GM12878 (cell line): ENCODE results near the gene ZMIZ1. TPM values are rescaled to one million over a fixed set of nuclear protein-coding genes. Genes with fewer than 3 reads are reported as not detected.

Experiments used
- ATAC-seq: fragments of 200-7000 bp; cut with Tn5 transposase; 3 replicates; pipeline ENCODE4 v1.9.1; 2020; ENCODE audit warnings: mild to moderate bottlenecking, moderate library complexity
- BruUV-seq: library from RNA; stranded (reverse); fragments of 400-500 nt; replicated peaks from 2 replicates; lab custom pipeline; 2021; lab: Mats Ljungman, UMichigan
- CTCF ChIA-PET: fragments of 300-600 bp; sonication (Branson Sonifier 250); formaldehyde crosslinking; extraction: SDS; loops from one replicate; lab custom pipeline; 2021; ENCODE audit warnings: inconsistent platforms; lab: Yijun Ruan, JAX
- POLR2A ChIA-PET: fragments of 350-600 bp; formaldehyde crosslinking; extraction: SDS; loops from one replicate; lab custom pipeline; 2021; ENCODE audit warnings: inconsistent platforms; lab: Charles Lee
- RAD21 ChIA-PET: fragments of 300-600 bp; sonication (Branson Sonifier 250); formaldehyde crosslinking; loops from one replicate; lab custom pipeline; 2023; ENCODE audit warnings: antibody characterized with exemption; ENCODE audit not compliant: unreplicated experiment; lab: Charles Lee
- SMC1A ChIA-PET: fragments of 300-600 bp; sonication (Branson Sonifier 250); formaldehyde crosslinking; loops from one replicate; lab custom pipeline; 2023; ENCODE audit not compliant: unreplicated experiment, uncharacterized antibody; lab: Charles Lee
- DNase-seq: peaks from one replicate; pipeline ENCODE4 v3.0.0-alpha.2; 2011; ENCODE audit warnings: low read depth, low spot score
- FAIRE-seq: peaks from 3 replicates; lab custom pipeline; 2011; peaks lifted over from hg19 to GRCh38; lab: Jason Lieb, UNC
- H2AFZ ChIP-seq: 2 replicates; pipeline ENCODE4 v1.6.0; 2011; ENCODE audit warnings: low read depth, low read length, control low read depth; ENCODE audit not compliant: control insufficient read depth
- H3K27ac ChIP-seq: 2 replicates; pipeline ENCODE4 v1.5.1; 2011; ENCODE audit warnings: control low read depth; ENCODE audit not compliant: control insufficient read depth, insufficient read depth
- H3K27me3 ChIP-seq, 2 experiments: replicated peaks in 1 of 2; 2 replicates each; pipeline versions ENCODE4 v1.6.0 to v1.6.1; 2011; ENCODE audit warnings: low read length in 1 of 2; ENCODE audit not compliant: control insufficient read depth in 2 of 2, insufficient read depth in 2 of 2
- H3K36me3 ChIP-seq, 2 experiments: 2 replicates each; pipeline ENCODE4 v1.5.1; 2011; ENCODE audit warnings: low read length in 1 of 2; ENCODE audit not compliant: control insufficient read depth in 2 of 2, insufficient read depth in 2 of 2
- H3K4me1 ChIP-seq: 2 replicates; pipeline ENCODE4 v1.6.1; 2011; ENCODE audit warnings: mild to moderate bottlenecking, low read length, moderate library complexity, mixed read lengths; ENCODE audit not compliant: control insufficient read depth, insufficient read depth
- H3K4me2 ChIP-seq: 2 replicates; pipeline ENCODE4 v1.6.0; 2011; ENCODE audit warnings: control low read depth; ENCODE audit not compliant: control insufficient read depth, insufficient read depth
- H3K4me3 ChIP-seq: fragments of 200-600 bp; sonication (generic); 2 replicates; pipeline ENCODE4 v1.5.1; 2016
- H3K79me2 ChIP-seq: 2 replicates; pipeline ENCODE4 v1.6.0; 2011; ENCODE audit warnings: low read length; ENCODE audit not compliant: control insufficient read depth, insufficient read depth
- H3K9ac ChIP-seq: 2 replicates; pipeline ENCODE4 v1.8.0; 2011; ENCODE audit warnings: low read length, control low read depth, mixed read lengths; ENCODE audit not compliant: control insufficient read depth, insufficient read depth
- H3K9me3 ChIP-seq: replicated peaks from 3 replicates; pipeline ENCODE4 v1.5.1; 2011; ENCODE audit warnings: mild to moderate bottlenecking, low read length; ENCODE audit not compliant: control insufficient read depth, insufficient read depth
- H4K20me1 ChIP-seq: 2 replicates; pipeline ENCODE4 v1.6.0; 2011; ENCODE audit not compliant: control insufficient read depth, insufficient read depth
- CHD1 ChIP-seq: IDR thresholded peaks from 2 replicates; pipeline ENCODE4 v1.6.1; 2012; ENCODE audit warnings: low read depth, low read length, improper control_type of control experiment
- FOS ChIP-seq: IDR thresholded peaks from 3 replicates; pipeline ENCODE4 v1.6.1; 2011; ENCODE audit warnings: borderline replicate concordance; ENCODE audit not compliant: insufficient read length; ENCODE audit errors: extremely low read depth
- HDAC6 ChIP-seq: fragments of 200-600 bp; sonication (generic); IDR thresholded peaks from one replicate; pipeline ENCODE4 v1.8.0; 2017; ENCODE audit warnings: antibody characterized with exemption; ENCODE audit not compliant: unreplicated experiment
- POLR2AphosphoS2 ChIP-seq: IDR thresholded peaks from 2 replicates; pipeline ENCODE4 v1.6.1; 2011; ENCODE audit warnings: low read depth, mild to moderate bottlenecking, low read length, improper control_type of control experiment, moderate library complexity
- WGBS: methylation state at CpG from one replicate; pipeline ENCODE4 v1.1.6; 2016; ENCODE audit warnings: low lambda C conversion rate; ENCODE audit not compliant: insufficient replicate concordance, insufficient coverage; ENCODE audit errors: missing lambda C conversion rate; 5-methylcytosine and 5-hydroxymethylcytosine counted together
- in situ Hi-C: fragments of 300-500 bp; cut with MboI; formaldehyde crosslinking; loops from 9 replicates; pipeline ENCODE4 v1.14.3; 2018; ENCODE audit warnings: mixed read lengths
- intact Hi-C: fragments of 100-400 bp; cut with micrococcal nuclease; formaldehyde crosslinking; loops from one replicate; pipeline ENCODE4 v1.14.2; 2022; ENCODE audit not compliant: unreplicated experiment
- polyA plus RNA-seq, 11 experiments: library from polyadenylated mRNA; depleted of rRNA in 4 of 11; unstranded in 6 of 11; stranded (reverse) in 5 of 11; fragments of >200 nt; fragmentation: Nextera tagmentation in 4 of 11; fragmentation: Illumina TruSeq in 1 of 11; extraction: Ambion mirVana in 4 of 11; extraction: Trizol in 1 of 11; gene quantifications; 1 replicate in 1 of 11; 2 replicates in 10 of 11; pipeline versions ENCODE4 v1.2.1 to v1.2.3, GENCODE V29; 2011 to 2016; ENCODE audit warnings: inconsistent platforms in 2 of 11, missing spikeins in 2 of 11, low read depth in 1 of 11
- total RNA-seq, 4 experiments: library from RNA; depleted of rRNA in 3 of 4; stranded (reverse); fragments of >200 nt in 3 of 4; fragmentation: Illumina TruSeq in 1 of 4; extraction: Trizol in 1 of 4; gene quantifications; 2 replicates each; pipeline versions ENCODE4 v1.2.1 to v1.2.3, GENCODE V29; 2013 to 2021
- TF ChIP-seq, protein P1 (sequence below): IDR thresholded peaks from 2 replicates; pipeline ENCODE4 v1.6.1; 2011; ENCODE audit warnings: borderline replicate concordance, low read depth, mild to moderate bottlenecking, moderate library complexity, mixed read lengths, low read length; ENCODE audit not compliant: insufficient read depth; ENCODE audit errors: extremely low read length
- TF ChIP-seq, protein P2 (sequence below): fragments of 450-650 bp; conservative IDR thresholded peaks from 2 replicates; pipeline ENCODE4 v1.6.1; 2017; ENCODE audit warnings: mild to moderate bottlenecking, moderate library complexity
- TF ChIP-seq, protein P3 (sequence below): IDR thresholded peaks from 2 replicates; pipeline ENCODE4 v1.6.1; 2011; ENCODE audit warnings: mild to moderate bottlenecking, low read depth, low read length, moderate library complexity; ENCODE audit not compliant: insufficient replicate concordance

The ZMIZ1 gene
- total and polyA plus RNA-seq, 10 of the 15 experiments (the other 5 are each of a cell fraction or from before 2014, with no cell fraction given), result 3.1 to 82.3 (median 14.9) TPM

DNA sequence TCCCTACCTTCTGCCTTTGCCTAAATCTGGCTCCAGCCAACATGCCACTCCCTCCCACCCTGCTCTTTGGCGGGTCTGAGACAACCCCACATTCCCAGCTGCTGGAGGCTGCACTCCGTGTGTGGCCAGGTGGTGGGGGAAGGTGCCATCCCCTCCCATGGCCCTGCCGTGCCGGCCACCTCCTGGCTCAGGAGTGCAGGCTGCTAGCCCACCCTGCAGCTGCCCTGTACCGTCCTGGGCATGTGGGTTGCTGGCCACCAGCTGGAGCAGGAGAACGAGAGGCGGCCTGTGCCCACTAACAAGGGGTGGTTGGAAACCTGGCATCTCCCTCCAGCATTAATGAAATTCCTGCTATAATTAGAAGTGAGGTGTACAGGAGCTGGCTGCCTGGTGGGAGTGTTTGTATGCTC is 97.6 kb downstream of the ZMIZ1 start:
- BruUV-seq, result no TSS peak
- no peaks in the 10 kb centered on the region for H3K36me3 ChIP-seq

More for the DNA sequence above, 97.6 kb downstream of the ZMIZ1 start:
- CTCF ChIA-PET, result interaction anchor here (2.3 kb wide), 1 partner anchor 29 kb away, joined by 8 read pairs; no protein-coding TSS in a partner anchor
- Histone ChIP-seq H3K79me2 (no peaks in the 10 kb centered on the region), H4K20me1 (no peaks in the 10 kb centered on the region), H2AFZ (no peak overlapping the region), H3K27ac (no peak overlapping the region), H3K9me3 (no peaks in the 10 kb centered on the region), H3K27me3 (no peaks in the 10 kb centered on the region), H3K4me1 (no peaks in the 10 kb centered on the region; the same call in 1 of the 2 replicates), H3K4me3 (no peak overlapping the region), H3K9ac (no peak overlapping the region), H3K4me2 (no peak overlapping the region)
- POLR2A ChIA-PET, result no interaction called here
- DNase-seq (no peak), ATAC-seq (no peak), FAIRE-seq (no peak)
- WGBS, result 27% methylated on average over 7 of the region's 7 CpGs
- in situ Hi-C loops (no loop called here), intact Hi-C loops (no loop called here)
- TF ChIP-seq POLR2AphosphoS2 (no peak), CHD1 (no peak), FOS (no peak), HDAC6 (no peak)
- TF ChIP-seq, protein P1, sequence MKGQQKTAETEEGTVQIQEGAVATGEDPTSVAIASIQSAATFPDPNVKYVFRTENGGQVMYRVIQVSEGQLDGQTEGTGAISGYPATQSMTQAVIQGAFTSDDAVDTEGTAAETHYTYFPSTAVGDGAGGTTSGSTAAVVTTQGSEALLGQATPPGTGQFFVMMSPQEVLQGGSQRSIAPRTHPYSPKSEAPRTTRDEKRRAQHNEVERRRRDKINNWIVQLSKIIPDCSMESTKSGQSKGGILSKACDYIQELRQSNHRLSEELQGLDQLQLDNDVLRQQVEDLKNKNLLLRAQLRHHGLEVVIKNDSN, result no peak
- TF ChIP-seq, protein P2, sequence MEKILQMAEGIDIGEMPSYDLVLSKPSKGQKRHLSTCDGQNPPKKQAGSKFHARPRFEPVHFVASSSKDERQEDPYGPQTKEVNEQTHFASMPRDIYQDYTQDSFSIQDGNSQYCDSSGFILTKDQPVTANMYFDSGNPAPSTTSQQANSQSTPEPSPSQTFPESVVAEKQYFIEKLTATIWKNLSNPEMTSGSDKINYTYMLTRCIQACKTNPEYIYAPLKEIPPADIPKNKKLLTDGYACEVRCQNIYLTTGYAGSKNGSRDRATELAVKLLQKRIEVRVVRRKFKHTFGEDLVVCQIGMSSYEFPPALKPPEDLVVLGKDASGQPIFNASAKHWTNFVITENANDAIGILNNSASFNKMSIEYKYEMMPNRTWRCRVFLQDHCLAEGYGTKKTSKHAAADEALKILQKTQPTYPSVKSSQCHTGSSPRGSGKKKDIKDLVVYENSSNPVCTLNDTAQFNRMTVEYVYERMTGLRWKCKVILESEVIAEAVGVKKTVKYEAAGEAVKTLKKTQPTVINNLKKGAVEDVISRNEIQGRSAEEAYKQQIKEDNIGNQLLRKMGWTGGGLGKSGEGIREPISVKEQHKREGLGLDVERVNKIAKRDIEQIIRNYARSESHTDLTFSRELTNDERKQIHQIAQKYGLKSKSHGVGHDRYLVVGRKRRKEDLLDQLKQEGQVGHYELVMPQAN, result no peak
- TF ChIP-seq, protein P3, sequence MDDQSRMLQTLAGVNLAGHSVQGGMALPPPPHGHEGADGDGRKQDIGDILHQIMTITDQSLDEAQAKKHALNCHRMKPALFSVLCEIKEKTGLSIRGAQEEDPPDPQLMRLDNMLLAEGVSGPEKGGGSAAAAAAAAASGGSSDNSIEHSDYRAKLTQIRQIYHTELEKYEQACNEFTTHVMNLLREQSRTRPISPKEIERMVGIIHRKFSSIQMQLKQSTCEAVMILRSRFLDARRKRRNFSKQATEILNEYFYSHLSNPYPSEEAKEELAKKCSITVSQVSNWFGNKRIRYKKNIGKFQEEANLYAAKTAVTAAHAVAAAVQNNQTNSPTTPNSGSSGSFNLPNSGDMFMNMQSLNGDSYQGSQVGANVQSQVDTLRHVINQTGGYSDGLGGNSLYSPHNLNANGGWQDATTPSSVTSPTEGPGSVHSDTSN, result no peak
- SMC1A ChIA-PET, result no interaction called here
- RAD21 ChIA-PET, result no interaction called here
